ENCODE data around the gene RTKN. TPM values are rescaled to one million over a fixed set of nuclear protein-coding genes. Genes with fewer than 3 reads are reported as not detected.

RTKN gene
- polyA plus RNA-seq, 1 donor, result 70.4 TPM

- DNase-seq, result peak; percentile 53
These were observed 61.6 kb downstream of the RTKN start, which contains the start of gene DCTN1 for GRCh38 chr2:74379851-74380789. DCTN1 (minus strand) TSS chr2:74380311; CDS start chr2:74380037, 274 bp downstream.

- no peak for DNase-seq
These were observed 63.7 kb downstream of the RTKN start for GRCh38 chr2:74378007-74378406.

- DNase-seq, result no peak
These were observed 65.9 kb downstream of the RTKN start for GRCh38 chr2:74375838-74376237.

Other genes with a start within 250 kb of the RTKN start
- 31.7 TPM for gene MTHFD2, start 243.3 kb downstream of the RTKN start, polyA plus RNA-seq (ENCODE audit: insufficient read length)
- 3.7 TPM for gene SLC4A5, start 98.5 kb downstream of the RTKN start, polyA plus RNA-seq (ENCODE audit: insufficient read length)
- 142 TPM for gene DCTN1, start 61.6 kb downstream of the RTKN start, polyA plus RNA-seq (ENCODE audit: insufficient read length)
- gene C2orf81, start 20.3 kb downstream of the RTKN start, polyA plus RNA-seq (ENCODE audit: insufficient read length), result 5.5 TPM
- 38.8 TPM for gene WDR54, start 20.2 kb downstream of the RTKN start, polyA plus RNA-seq (ENCODE audit: insufficient read length)
- 26.9 TPM for gene INO80B, start 13.2 kb upstream of the RTKN start, polyA plus RNA-seq (ENCODE audit: insufficient read length)
- gene WBP1, start 16.5 kb upstream of the RTKN start, polyA plus RNA-seq (ENCODE audit: insufficient read length), result 94.7 TPM
- 57.0 TPM for gene MOGS, start 23.4 kb upstream of the RTKN start, polyA plus RNA-seq (ENCODE audit: insufficient read length)
- gene MRPL53, start 30.7 kb upstream of the RTKN start, polyA plus RNA-seq (ENCODE audit: insufficient read length), result 37.7 TPM
- gene CCDC142, start 41.1 kb upstream of the RTKN start, polyA plus RNA-seq (ENCODE audit: insufficient read length), result 15.8 TPM
- gene TTC31, start 41.1 kb upstream of the RTKN start, polyA plus RNA-seq (ENCODE audit: insufficient read length), result 31.5 TPM
- 3.1 TPM for gene LBX2, start 57.7 kb upstream of the RTKN start, polyA plus RNA-seq (ENCODE audit: insufficient read length)
- gene PCGF1, start 65.8 kb upstream of the RTKN start, polyA plus RNA-seq (ENCODE audit: insufficient read length), result 29.5 TPM
- 0.07 TPM for gene TLX2, start 72.5 kb upstream of the RTKN start, polyA plus RNA-seq (ENCODE audit: insufficient read length)
- 0.40 TPM for gene DQX1, start 84.3 kb upstream of the RTKN start, polyA plus RNA-seq (ENCODE audit: insufficient read length)
- gene AUP1, start 87.8 kb upstream of the RTKN start, polyA plus RNA-seq (ENCODE audit: insufficient read length), result 96.8 TPM
- 29.8 TPM for gene HTRA2, start 88.0 kb upstream of the RTKN start, polyA plus RNA-seq (ENCODE audit: insufficient read length)
- gene LOXL3, start 112.0 kb upstream of the RTKN start, polyA plus RNA-seq (ENCODE audit: insufficient read length), result 10.8 TPM
- 7.4 TPM for gene DOK1, start 112.8 kb upstream of the RTKN start, polyA plus RNA-seq (ENCODE audit: insufficient read length)
- gene M1AP, start 206.4 kb upstream of the RTKN start, polyA plus RNA-seq (ENCODE audit: insufficient read length), result 1.0 TPM
- gene SEMA4F, start 212.3 kb upstream of the RTKN start, polyA plus RNA-seq (ENCODE audit: insufficient read length), result 6.3 TPM

Measured in left kidney (tissue), 2 donors.